Suppressor macrophage (primary cell): ENCODE measurements around the gene PAX3.
A peak's percentile ranks its signal among the peaks of the same experiment; 100 is the strongest.

ENCODE experiments used
- DNase-seq, 4 experiments: peaks; one replicate each; pipeline ENCODE4 v3.0.0-alpha.2; 2020 to 2022

Gene PAX3

DNA sequence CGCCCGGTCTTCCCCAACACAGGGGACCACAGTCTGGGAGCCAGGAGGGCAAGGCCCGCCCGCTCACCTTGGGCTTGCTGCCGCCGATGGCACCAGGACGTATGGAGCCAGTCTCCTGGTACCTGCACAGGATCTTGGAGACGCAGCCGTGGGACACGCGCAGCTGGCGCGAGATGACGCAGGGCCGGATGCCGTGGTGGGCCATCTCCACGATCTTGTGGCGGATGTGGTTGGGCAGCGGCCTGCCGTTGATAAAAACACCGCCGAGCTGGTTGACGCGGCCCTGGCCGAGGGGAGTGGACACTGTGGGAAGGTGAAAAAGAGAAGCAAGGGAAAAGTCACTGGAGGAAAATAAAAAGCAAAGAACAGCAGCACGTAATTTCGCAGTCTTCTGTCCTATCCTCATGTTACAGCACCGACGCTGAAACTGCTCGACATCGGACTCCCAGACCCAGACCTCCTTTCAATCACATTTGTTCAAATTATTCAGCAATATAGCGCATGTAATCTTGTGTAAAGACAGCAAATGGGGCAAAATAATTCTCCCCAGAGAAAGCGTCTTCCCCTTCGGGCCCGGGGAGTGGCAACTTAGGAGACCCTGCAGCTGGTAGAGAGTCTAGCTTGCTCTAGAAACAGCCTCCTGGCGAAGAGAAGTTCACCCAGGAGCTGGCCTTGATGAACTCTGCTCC lies 1.7 kb downstream of the PAX3 start:
- DNase-seq, result peak in 2 of 4 experiments; percentile 26 to 42

DNA sequence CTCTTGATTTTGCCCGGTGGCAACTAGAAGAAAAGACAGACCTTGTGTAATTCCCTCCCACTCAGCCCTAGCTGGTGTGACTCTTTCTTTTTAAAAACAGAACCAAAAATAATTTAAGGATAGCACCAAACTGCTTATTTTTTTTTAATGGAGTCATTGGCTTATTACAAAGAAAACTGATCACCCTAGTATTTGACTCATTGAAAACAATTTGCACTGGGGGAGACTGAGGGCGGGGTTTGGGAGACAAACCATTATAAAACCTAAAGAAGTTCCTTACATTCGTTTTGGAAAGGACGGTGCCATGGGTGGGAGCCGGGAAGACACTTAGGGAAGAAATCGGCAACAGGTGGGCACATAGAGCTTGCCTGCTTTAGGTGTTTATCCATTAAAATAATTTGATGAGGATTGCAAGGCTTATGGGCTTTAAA lies 2.5 kb downstream of the PAX3 start:
- DNase-seq, result peak in 2 of 4 experiments; percentile 41 to 43

DNA sequence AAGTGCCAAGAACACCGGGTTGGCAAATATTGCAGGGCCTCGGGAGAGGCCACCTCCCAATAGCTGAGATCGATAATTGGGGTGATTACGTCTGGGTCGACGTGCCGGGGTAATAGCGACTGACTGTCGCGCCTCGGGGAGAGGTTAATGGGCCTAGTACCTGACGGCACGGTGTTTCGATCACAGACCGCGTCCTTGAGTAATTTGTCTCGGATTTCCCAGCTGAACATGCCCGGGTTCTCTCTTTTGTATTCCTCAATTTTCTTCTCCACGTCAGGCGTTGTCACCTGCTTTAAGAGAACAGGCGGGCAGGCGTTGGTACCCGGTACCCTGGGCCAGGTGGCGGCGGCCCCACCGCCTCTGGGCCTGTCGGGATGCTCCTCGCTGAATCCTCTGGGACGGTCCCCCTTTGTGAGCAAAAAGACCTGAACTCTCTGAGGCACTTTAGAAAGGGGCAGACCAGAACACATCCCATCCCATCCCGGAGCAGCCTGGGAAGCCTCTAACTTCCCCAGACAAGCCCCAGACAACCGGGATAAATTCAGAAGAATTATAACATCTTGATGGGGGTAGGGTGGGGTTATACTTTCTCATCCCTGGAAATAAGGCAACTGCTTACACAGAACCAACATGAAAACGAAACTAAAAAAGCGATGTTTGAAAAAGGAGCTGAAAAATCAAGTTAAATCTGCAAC lies 3.3 kb downstream of the PAX3 start:
- DNase-seq, result peak in 1 of 4 experiments; percentile 27

DNA sequence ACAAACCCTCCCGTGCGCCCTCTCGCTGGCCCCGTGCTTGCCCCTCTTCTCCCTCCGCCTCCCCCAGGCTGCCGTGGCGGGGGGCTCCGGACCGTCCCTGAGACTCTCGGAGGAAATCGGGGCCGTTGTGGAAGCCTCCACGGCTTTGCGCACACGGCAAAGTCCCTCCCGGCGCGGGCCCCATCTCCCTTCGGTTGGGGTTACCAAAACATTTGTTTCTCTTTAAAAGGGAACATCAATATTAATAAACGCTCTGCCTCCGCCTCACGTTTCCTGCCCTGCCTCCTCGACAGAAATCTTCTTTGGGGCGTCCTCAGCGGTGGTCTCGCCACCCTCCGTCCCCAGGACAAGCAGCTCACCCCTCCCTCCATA lies 3.8 kb downstream of the PAX3 start:
- peak in 1 of 4 experiments; percentile 18 for DNase-seq

DNA sequence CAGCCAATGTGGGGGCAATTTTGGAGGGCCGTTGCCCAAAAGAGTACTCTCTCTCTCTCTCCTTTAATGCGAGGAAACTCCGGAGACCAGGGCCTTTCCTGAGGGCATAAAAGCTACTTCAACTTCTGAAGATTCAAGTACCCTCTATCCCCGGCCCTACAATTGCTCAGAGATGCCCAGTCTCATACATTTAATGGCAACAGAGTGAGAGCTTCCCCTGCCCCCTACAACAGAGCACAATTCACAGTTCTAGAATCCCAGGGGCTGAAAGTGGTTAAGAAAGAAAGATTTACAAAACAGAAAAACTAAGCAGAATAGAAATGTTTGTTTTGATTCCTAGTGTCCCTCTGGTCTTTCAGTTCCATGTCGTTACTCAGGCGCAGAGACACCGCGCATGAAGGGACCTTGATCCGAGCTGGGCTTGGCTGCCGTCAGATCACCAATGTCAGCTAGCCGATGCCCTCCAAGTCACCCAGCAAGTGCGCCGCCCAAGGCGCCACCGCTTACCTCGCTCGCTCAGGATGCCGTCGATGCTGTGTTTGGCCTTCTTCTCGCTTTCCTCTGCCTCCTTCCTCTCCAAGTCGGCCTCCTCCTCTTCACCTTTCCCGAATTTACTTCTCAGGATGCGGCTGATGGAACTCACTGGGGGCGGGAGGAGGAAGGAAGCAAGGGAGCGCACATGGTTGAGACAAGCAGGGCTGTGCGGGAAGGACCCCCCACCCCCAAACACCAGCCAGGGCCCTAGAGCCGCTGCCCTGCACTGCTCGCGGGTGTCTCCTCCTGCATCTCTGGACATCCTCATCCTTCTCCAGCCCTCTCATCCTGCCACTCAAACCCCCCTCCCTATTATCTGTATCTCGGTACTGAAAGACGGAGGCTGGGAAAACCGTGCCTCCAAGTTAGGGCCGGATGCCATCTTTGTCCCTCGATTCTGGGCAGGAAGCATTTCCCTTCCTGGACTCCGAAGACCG lies 4.9 kb downstream of the PAX3 start:
- DNase-seq, result peak in 2 of 4 experiments; percentile 0 to 2

DNA sequence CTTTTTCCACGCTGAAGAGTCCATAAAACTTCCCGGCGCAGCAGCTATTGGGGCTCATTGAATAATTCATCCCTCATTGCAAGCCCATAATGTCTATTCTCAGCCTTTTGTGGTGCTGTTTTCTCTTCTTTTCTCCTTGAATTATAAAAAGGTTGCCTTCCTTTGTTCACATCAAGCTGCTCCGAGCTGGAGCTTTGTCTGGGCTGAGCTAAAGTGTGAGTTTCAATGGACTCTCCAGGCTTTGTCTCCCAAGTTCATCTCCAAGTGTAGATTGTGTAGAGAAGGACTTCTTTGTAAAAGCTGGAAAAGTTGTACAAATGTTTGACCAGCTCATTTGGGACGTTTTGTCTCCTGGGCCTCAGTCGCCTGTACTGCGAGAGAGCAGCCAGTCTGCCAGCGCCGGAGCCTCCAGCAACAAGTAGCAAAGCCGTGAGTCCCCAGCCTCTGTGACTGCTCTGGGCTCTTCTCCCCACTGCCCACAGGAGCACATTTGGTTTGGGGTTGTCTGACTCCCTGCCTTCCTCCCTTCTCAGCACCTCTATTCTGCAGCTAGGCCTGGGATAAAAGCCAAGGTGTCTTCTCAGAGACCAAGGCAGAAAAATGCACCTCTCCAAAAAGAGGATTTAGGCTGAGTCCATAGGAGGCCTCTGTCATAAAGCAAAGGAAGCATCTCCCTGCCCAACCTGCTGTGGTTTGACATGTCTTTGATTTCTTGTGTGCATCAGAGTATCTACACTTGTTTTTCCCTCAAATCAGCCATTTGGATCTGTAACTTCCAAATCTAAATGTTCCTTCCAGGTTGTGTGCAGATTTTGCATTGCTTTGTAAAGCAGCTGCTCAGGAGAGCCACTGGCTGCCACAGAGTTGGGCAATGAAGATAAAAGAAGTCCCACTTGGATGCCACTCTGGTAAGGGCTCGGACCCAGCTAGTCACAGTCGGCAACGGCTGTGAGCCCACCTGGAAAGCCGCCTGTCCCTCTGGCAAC lies 6.4 kb downstream of the PAX3 start:
- peak in 1 of 4 experiments; percentile 5 for DNase-seq

DNA sequence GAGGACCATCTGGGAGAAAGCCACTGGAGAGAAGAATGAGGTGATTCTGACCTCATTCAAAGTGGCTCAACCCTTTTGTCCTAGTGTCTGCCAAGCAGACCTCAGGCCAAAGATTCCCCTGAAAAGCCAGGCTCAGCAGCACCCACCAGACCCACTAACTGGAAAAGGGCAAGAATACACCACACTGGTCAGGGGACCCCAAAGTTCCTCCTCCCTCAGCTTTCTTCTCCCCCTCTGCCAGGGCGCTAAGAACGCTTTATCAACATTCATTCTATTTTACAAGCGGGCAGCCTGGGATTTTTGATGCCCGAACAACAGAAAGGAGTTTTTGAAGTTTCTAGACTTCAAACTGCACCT lies 7.3 kb downstream of the PAX3 start:
- no peak for DNase-seq

DNA sequence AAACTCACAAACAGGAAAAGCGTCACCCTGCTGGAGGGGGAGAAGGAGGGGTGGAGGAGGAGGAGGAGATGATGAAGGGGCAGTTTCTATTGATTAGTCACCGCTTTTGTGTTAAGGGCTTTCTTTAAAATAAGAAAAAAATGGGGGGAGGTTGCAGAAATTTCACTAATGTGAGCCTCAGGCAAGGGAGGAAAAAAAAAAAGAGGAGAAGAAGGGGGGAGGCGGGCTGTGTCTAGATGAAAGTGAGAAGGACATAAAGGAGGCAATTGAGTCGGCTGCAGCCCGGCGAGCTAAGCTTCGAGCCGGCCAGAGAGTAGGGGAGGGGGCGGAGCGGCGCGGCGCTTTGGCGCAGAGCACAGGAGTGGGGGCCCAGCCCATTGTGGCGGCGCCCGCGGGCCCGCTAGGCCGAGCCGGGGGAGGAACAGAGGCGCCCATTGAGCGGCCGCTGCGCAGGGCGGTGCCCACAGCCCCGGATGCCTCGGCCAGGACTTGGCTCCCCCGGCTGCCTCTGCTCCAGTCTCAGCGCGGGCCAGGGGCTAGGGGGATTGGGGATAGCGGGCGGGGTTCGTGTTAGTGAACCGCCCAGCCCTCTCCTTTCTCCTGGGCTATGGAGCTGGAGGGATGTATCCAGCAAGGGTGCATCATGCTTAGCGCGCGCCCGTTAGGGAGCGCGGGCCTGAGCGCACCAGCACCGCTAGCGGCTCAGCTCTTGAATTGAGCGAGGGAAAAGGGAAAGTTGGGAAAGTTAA lies 7.9 kb downstream of the PAX3 start:
- DNase-seq, result peak in 1 of 4 experiments; percentile 10

DNA sequence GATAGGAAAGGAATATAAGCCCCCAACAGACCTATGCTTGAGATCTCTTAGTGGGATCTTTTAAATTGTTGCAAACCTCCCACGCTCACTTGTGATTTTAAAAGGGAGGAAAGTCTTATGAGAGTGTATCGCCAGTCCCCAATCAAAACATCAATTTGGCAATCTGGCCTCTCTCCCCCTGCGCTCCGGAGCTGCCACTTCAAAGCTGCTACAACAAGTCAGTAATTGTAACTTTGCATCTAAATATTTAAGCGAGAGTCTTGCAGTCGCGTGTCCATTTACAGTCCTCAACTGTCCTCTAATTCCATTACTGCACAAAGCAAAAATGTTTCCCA lies 8.4 kb downstream of the PAX3 start:
- DNase-seq, result peak in 1 of 4 experiments; percentile 4

DNA sequence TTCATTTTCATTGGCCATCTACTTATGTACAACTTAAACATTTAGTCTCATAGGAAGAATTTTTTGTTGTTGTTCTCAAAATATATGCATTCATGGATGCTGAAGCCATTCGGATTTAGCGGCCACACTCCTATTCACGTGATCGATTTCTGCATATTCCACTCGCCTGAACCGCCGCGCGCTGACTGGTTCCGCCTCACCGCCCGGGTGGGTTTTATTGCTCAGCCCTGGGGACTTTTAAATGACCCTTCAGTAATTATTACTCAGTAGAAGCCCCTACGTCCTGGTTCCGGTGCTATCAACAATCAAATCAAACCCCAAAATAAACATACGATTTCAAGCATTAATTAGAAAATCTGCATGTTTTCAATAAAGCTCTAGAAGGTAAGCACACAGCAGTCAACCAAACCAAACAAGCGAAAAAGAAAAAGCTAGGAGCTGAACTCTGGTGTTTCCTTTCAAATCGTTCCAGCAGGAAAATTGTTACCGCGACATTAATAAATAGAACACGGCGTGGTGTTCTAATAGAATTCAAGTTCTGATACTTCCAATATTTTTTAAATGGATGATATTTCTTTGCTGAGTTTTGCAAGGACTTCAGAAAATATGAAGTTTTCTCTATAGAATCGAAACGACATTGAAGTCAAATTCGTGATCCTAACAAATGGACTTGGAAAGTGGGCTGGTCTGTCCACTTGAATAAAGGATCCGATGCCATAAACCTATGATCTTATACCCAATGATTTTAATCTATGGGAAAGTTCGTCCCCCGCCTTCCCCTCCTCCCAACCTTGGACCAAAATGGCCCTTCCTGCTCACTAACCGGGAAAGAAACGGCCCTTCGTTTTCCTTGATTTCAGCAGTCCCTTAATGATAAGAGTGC lies 9.3 kb downstream of the PAX3 start:
- DNase-seq, result peak in 1 of 4 experiments; percentile 4

DNA sequence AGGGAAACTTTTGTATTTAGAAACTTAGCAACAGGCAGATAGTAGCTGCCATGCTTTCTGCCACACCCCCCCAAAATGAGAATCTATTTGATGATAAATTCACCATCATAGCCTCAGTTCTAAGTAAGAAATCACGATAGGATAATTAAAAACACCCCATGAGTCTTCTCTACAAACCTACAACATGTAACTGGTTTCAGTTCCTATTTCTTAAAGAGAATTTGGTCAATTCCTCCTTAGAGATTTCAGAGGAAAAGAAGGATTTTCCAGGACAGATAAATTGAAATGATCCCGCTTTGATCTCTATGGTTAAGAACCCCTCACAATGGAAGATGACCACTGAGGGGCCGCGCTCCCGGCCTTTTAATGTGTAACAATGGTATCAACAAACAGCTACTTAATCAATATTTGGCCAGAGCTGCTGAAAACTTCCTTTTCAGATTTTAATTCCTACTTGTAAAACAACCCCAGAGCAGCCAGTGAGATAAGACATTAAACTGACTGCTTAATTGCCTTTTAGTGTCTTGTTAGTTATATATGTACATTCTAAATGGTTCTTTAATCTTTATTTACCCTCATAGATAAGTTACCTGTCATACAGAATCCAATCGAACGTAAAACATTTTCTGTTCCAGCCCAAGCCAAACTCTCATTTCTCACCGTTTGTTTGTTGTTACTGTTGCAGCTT lies 10.1 kb downstream of the PAX3 start:
- DNase-seq, result peak in 1 of 4 experiments; percentile 39

DNA sequence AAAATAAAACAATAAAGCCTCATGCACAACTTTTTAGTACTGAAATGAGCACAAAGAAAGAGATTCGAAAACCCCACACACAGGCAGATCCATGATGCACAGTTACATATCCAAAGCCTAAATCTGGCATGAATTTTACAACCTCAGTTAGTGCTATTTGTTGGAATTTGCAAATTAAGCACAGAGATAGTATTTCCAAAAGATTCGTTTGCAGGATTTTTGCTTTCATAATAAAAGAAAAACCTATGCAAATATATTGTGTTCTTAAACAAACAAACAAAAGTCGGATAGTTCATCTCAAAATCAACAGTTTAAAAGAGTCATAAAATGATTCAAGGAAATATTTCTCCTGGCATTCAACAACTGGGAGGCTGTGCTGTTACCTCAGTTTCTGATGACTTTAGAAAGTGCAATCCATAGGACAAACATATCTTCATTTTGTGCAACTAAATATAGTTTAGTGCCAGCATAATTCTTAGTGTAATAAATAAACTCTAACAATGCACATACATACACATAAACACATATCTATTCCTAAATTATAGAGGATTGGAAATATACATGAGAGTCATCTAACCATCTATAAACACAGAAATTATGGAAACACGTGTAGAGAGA lies 10.8 kb downstream of the PAX3 start:
- no peak for DNase-seq

DNA sequence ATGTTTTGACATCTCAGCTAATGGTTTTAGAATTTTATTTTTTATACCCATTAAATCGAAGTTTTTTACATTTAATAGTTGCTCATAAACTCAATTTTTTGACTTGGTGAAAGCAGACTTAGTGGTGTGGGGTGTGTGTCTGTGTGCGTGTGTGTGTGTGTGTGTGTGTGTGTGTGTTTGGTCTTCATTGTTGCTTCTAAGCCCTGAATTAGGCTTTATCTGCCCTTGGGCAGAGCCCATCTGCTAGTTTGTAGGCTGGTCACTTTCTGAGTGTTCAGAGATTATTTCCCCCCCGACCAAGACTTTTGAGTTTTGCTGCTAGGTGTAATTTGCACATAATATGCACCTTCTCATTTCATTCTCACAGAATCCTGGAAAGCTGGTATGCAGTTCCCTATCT lies 14.3 kb downstream of the PAX3 start:
- DNase-seq, result no peak

DNA sequence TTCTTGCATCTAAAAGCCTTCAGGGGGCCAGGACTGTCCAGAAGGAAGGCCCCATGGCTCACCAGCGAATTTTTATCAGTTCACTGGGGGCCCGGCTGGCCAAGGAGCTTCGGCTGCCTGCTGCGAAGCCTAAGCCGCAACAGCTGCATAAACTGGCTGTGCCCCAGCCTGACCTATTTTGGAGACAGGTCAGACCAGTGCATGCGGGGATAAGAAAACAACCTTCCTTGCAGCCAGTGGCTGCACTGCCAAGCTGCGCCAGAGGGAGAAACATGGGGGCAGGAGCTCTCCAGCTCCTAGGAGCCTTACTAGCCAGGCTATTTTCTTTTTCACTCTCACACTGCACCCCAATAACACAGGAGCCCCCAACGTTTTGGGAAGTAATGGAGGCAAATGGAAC lies 15.2 kb downstream of the PAX3 start:
- DNase-seq, result no peak

DNA sequence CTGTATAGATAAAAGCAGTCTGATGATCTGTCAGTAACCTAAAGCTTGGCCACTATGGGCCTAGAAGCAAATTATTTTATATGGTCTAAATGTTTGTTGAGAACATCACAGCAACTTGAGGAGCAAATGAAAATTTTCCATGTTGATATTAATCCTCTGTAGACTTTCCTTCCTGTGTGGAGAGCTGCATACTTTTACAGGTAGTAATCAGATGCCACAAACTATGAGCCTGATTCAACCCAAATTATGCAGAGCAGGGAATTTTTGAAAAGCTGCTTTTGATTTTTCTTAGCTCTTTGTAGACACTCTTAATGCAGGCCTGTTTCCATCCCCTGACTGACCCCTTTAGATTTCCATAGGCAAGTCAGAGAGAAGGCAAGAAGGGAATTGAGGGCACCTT lies 17.3 kb downstream of the PAX3 start:
- DNase-seq, result no peak

DNA sequence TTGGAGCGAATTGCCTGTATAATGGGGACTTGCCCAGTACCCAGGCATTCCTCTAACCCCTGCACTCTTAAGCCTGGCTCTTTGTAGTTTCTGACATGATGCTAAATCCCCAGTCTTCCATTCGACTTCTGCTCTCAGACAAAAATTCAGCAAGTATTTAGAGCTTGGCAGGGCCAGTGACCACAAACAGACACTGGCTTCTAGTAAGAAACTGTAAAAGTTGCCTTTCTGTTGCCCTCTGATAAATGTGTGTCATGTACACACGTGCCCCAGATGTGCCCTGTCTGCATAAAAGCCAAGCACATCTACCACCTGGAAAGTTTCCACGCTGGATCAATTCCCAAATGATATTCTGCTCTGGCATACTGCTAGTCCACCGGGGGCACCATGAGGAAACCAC lies 18.0 kb downstream of the PAX3 start:
- DNase-seq, result no peak

DNA sequence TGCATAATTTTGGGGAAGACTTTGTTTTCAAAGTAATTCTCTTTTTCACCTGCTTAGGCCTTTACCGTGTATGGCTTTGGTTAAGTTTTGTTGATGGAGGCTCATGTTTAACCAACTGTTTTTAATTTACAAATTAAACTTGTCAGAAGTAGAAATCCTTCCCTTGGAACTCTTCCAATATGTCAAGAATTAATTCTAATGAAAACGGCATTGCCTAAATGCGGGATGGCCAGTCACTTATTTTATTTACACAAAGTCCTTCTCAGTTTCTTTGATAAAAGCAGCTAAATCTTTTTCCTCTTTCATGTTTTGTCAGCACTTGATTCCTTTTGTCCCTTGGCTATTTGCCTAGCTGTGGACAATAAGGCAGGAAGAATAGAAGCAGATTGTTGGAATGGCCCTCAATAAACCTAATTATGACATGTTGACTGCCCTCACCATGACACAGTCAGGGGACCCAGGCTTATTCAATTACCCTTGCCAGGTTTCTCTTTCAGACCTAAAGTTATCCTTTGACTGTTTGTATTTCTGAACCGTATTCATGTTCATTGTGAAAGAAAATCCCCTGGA lies 26.3 kb downstream of the PAX3 start:
- no peak for DNase-seq

DNA sequence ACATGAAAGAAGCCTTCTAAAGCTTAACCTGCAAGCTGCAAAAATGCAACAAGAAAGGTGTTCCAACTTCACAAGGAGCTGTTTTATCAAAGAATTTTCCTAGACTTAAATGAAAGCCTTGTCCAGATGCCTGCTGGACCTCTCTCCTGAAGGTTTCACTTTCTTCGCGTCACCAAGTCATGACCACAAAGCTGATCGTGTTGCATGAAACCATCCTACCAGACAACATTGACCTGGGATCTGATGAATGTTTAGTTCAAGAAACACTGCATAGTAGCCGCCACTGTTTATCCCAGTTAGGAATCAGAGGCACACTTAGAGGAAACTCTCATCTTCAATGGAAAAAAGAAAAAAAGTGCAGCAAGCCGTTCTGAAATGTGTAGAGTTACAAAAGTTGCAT lies 26.9 kb downstream of the PAX3 start:
- DNase-seq, result no peak

DNA sequence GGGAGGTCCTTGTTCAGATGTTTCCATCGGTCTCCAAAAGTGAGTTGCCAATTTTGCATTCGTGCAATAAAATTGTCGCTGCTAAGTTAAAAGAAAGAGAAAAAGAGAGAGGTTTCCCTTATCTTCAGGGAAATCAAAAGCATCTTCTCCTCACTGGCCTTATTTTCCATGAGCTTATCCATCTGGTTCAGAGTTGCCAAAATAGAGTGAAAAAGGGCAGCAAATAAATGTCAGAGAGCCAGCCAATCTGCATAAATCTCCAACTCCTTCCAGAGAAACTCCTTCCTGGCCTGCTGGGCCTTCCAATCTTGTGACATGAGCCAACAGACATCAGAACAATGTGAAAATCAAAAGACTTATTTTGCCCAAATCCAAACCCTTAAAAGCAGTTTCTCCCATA lies 28.4 kb downstream of the PAX3 start:
- no peak for DNase-seq
